Left ventricle myocardium inferior (tissue), 1 donor: ENCODE data around the gene VASN. TPM values are rescaled to one million over a fixed set of nuclear protein-coding genes. Genes with fewer than 3 reads are reported as not detected.
A peak's percentile ranks its signal among the peaks of the same experiment; 100 is the strongest.

Experiments used
- DNase-seq: peaks from one replicate; pipeline ENCODE4 v3.0.0-alpha.2; 2020
- H3K27ac ChIP-seq: fragments of 200-600 bp; replicated peaks from 2 replicates; pipeline ENCODE4 v1.8.0; 2021
- H3K27me3 ChIP-seq: fragments of 200-600 bp; 2 replicates; pipeline ENCODE4 v1.8.0; 2021; ENCODE audit warnings: low read depth
- H3K36me3 ChIP-seq: fragments of 200-600 bp; 2 replicates; pipeline ENCODE4 v1.8.0; 2021
- H3K4me1 ChIP-seq: fragments of 200-600 bp; 2 replicates; pipeline ENCODE4 v1.8.0; 2021
- H3K4me3 ChIP-seq: fragments of 200-600 bp; 2 replicates; pipeline ENCODE4 v1.8.0; 2021; ENCODE audit warnings: mild to moderate bottlenecking, moderate library complexity
- H3K9me3 ChIP-seq: fragments of 200-600 bp; replicated peaks from 2 replicates; pipeline ENCODE4 v1.8.0; 2021
- intact Hi-C: fragments of 100-400 bp; cut with micrococcal nuclease; formaldehyde crosslinking; loops from one replicate; pipeline ENCODE4 v1.11.0; 2022
- total RNA-seq: library from RNA; stranded (reverse); fragmentation: NEBNext Ultra II Directional; extraction: Animal tissue kit (Norgen Biotek cat#: 25700); gene quantifications from one replicate; pipeline ENCODE4 v1.2.1, GENCODE V29; 2021
- TF ChIP-seq, protein P1 (sequence below): fragments of 200-600 bp; IDR thresholded peaks from 2 replicates; pipeline ENCODE4 v1.8.0; 2021; ENCODE audit warnings: antibody characterized with exemption, mild to moderate bottlenecking, borderline replicate concordance
- donor health status: DM: no; HTN: yes; CAD: no; lungs with severe emphysema.

VASN gene
- total RNA-seq, 1 donor from 2014 or later = 5.5 TPM

DNA sequence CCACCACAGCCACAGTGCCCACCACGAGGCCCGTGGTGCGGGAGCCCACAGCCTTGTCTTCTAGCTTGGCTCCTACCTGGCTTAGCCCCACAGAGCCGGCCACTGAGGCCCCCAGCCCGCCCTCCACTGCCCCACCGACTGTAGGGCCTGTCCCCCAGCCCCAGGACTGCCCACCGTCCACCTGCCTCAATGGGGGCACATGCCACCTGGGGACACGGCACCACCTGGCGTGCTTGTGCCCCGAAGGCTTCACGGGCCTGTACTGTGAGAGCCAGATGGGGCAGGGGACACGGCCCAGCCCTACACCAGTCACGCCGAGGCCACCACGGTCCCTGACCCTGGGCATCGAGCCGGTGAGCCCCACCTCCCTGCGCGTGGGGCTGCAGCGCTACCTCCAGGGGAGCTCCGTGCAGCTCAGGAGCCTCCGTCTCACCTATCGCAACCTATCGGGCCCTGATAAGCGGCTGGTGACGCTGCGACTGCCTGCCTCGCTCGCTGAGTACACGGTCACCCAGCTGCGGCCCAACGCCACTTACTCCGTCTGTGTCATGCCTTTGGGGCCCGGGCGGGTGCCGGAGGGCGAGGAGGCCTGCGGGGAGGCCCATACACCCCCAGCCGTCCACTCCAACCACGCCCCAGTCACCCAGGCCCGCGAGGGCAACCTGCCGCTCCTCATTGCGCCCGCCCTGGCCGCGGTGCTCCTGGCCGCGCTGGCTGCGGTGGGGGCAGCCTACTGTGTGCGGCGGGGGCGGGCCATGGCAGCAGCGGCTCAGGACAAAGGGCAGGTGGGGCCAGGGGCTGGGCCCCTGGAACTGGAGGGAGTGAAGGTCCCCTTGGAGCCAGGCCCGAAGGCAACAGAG, 10.5 kb downstream of the VASN start:
- Histone ChIP-seq H3K27me3 (no peaks in the 10 kb centered on the region), H3K36me3 (peaks cover 27% of the 10 kb centered on the region)

GRCh38 chr16:4382795-4383357, 11.2 kb downstream of the VASN start:
- TF ChIP-seq, protein P1, sequence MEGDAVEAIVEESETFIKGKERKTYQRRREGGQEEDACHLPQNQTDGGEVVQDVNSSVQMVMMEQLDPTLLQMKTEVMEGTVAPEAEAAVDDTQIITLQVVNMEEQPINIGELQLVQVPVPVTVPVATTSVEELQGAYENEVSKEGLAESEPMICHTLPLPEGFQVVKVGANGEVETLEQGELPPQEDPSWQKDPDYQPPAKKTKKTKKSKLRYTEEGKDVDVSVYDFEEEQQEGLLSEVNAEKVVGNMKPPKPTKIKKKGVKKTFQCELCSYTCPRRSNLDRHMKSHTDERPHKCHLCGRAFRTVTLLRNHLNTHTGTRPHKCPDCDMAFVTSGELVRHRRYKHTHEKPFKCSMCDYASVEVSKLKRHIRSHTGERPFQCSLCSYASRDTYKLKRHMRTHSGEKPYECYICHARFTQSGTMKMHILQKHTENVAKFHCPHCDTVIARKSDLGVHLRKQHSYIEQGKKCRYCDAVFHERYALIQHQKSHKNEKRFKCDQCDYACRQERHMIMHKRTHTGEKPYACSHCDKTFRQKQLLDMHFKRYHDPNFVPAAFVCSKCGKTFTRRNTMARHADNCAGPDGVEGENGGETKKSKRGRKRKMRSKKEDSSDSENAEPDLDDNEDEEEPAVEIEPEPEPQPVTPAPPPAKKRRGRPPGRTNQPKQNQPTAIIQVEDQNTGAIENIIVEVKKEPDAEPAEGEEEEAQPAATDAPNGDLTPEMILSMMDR = no peak
- Histone ChIP-seq H3K36me3 (peaks cover 30% of the 10 kb centered on the region), H3K4me3 (no peak overlapping the region), H3K4me1 (peaks cover 83% of the 10 kb centered on the region), H3K27ac (peak overlapping the region; percentile 38), H3K27me3 (no peaks in the 10 kb centered on the region), H3K9me3 (no peaks in the 10 kb centered on the region)
- intact Hi-C loops = no loop called here
- no peak for DNase-seq

More for the DNA sequence above, 10.5 kb downstream of the VASN start:
- Histone ChIP-seq H3K9me3 (no peaks in the 10 kb centered on the region), H3K4me3 (no peak overlapping the region), H3K4me1 (peaks cover 83% of the 10 kb centered on the region), H3K27ac (peak overlapping the region; percentile 38)
- intact Hi-C loops = no loop called here
- no peak for DNase-seq
- TF ChIP-seq, protein P1 = no peak

GRCh38 chr16:4383591-4384444, 12.2 kb downstream of the VASN start:
- peaks cover 83% of the 10 kb centered on the region for H3K4me1 ChIP-seq

GRCh38 chr16:4384509-4384942, 12.9 kb downstream of the VASN start:
- peaks cover 83% of the 10 kb centered on the region for H3K4me1 ChIP-seq
- H3K27ac ChIP-seq = peak overlapping the region; percentile 57

More at GRCh38 chr16:4383591-4384444, 12.2 kb downstream of the VASN start:
- intact Hi-C loops = no loop called here
- TF ChIP-seq, protein P1 = no peak
- no peak for DNase-seq
- H3K4me3 ChIP-seq = no peak overlapping the region
- no peaks in the 10 kb centered on the region for H3K27me3 ChIP-seq
- peaks cover 32% of the 10 kb centered on the region for H3K36me3 ChIP-seq
- no peaks in the 10 kb centered on the region for H3K9me3 ChIP-seq
- H3K27ac ChIP-seq = peak overlapping the region; percentile 57

More at GRCh38 chr16:4384509-4384942, 12.9 kb downstream of the VASN start:
- Histone ChIP-seq H3K9me3 (no peaks in the 10 kb centered on the region), H3K4me3 (no peak overlapping the region), H3K36me3 (peaks cover 32% of the 10 kb centered on the region), H3K27me3 (no peaks in the 10 kb centered on the region)
- TF ChIP-seq, protein P1 = no peak
- intact Hi-C loops = no loop called here
- DNase-seq = peak; percentile 41
